MM.1S (cell line): ENCODE data around the gene ERBIN.

Experiments used
- DNase-seq: peaks from one replicate; pipeline ENCODE4 v3.0.0-alpha.2; 2015
- H2AFZ ChIP-seq: fragments of 300-600 bp; sonication (generic); 2 replicates; pipeline ENCODE4 v1.6.0; 2016; ENCODE audit warnings: antibody characterized with exemption, low read length
- H3F3A ChIP-seq: fragments of 300-600 bp; sonication (generic); 2 replicates; pipeline ENCODE4 v1.6.1; 2016; ENCODE audit warnings: mild to moderate bottlenecking, antibody characterized with exemption, low read length, moderate library complexity, mixed read lengths; ENCODE audit not compliant: insufficient read depth
- H3K27ac ChIP-seq: fragments of 300-600 bp; sonication (generic); 2 replicates; pipeline ENCODE4 v1.5.1; 2016; ENCODE audit warnings: mild to moderate bottlenecking, low read length
- H3K27me3 ChIP-seq: fragments of 300-600 bp; sonication (generic); replicated peaks from 2 replicates; pipeline ENCODE4 v1.6.0; 2016; ENCODE audit warnings: low read length; ENCODE audit not compliant: insufficient read depth
- H3K36me3 ChIP-seq: fragments of 300-600 bp; sonication (generic); replicated peaks from 2 replicates; pipeline ENCODE4 v1.6.1; 2016; ENCODE audit warnings: mild to moderate bottlenecking, low read length, mixed read lengths; ENCODE audit not compliant: insufficient read depth
- H3K4me1 ChIP-seq: fragments of 300-600 bp; sonication (generic); 2 replicates; pipeline ENCODE4 v1.6.1; 2016; ENCODE audit warnings: low read length, mixed read lengths
- H3K4me2 ChIP-seq: fragments of 300-600 bp; sonication (generic); 2 replicates; pipeline ENCODE4 v1.6.0; 2016; ENCODE audit warnings: low read depth, low read length
- H3K4me3 ChIP-seq: fragments of 300-600 bp; sonication (generic); 2 replicates; pipeline ENCODE4 v1.5.1; 2016; ENCODE audit warnings: low read length, mixed read lengths
- H3K79me2 ChIP-seq: fragments of 300-600 bp; sonication (generic); 2 replicates; pipeline ENCODE4 v1.6.1; 2016; ENCODE audit warnings: mixed run types, low read length, mixed read lengths
- H3K9ac ChIP-seq: fragments of 300-600 bp; sonication (generic); 2 replicates; pipeline ENCODE4 v1.6.1; 2016; ENCODE audit warnings: low read length, mixed read lengths
- H3K9me2 ChIP-seq: fragments of 300-600 bp; sonication (generic); replicated peaks from 2 replicates; pipeline ENCODE4 v1.6.1; 2016; ENCODE audit warnings: mild to moderate bottlenecking, low read length, mixed read lengths; ENCODE audit not compliant: insufficient read depth
- H3K9me3 ChIP-seq: fragments of 300-600 bp; sonication (generic); replicated peaks from 2 replicates; pipeline ENCODE4 v1.6.1; 2016; ENCODE audit warnings: mild to moderate bottlenecking, low read length, mixed read lengths; ENCODE audit not compliant: insufficient read depth
- H4K20me1 ChIP-seq: fragments of 300-600 bp; sonication (generic); 2 replicates; pipeline ENCODE4 v1.6.1; 2016; ENCODE audit warnings: mild to moderate bottlenecking, low read length, moderate library complexity, mixed read lengths; ENCODE audit not compliant: insufficient read depth
- CTCF ChIP-seq: fragments of 300-600 bp; sonication (generic); IDR thresholded peaks from 2 replicates; pipeline ENCODE4 v1.5.1; 2016; ENCODE audit warnings: antibody characterized with exemption, low read length, mixed read lengths
- EZH2 ChIP-seq: fragments of 300-600 bp; sonication (generic); optimal IDR thresholded peaks from 2 replicates; pipeline ENCODE3; 2017; ENCODE audit warnings: low read depth, mild to moderate bottlenecking, antibody characterized with exemption, low read length, mixed read lengths
- EZH2phosphoT487 ChIP-seq: fragments of 300-600 bp; sonication (generic); IDR thresholded peaks from 2 replicates; pipeline ENCODE4 v1.6.1; 2018; ENCODE audit warnings: antibody characterized with exemption, low read length

Gene ERBIN

GRCh38 chr5:65933295-65933694, 6.9 kb downstream of the ERBIN start:
- Histone ChIP-seq H3K4me1 (peaks cover 8% of the 10 kb centered on the region; the same call in 1 of the 2 replicates), H3K9ac (no peak overlapping the region), H4K20me1 (peaks cover 15% of the 10 kb centered on the region), H3K27ac (no peak overlapping the region), H3K9me2 (no peaks in the 10 kb centered on the region), H3F3A (peaks cover 4% of the 10 kb centered on the region; the same call in 1 of the 2 replicates), H3K9me3 (no peaks in the 10 kb centered on the region), H3K4me2 (no peak overlapping the region), H2AFZ (no peak overlapping the region), H3K27me3 (no peaks in the 10 kb centered on the region), H3K79me2 (peaks cover 100% of the 10 kb centered on the region), H3K36me3 (no peaks in the 10 kb centered on the region), H3K4me3 (no peak overlapping the region)
- no peak for TF ChIP-seq CTCF
- TF ChIP-seq EZH2, result no peak
- no peak for TF ChIP-seq EZH2phosphoT487
- no peak for DNase-seq

GRCh38 chr5:65938256-65938655, 11.9 kb downstream of the ERBIN start:
- Histone ChIP-seq H3F3A (peaks cover 4% of the 10 kb centered on the region; the same call in 1 of the 2 replicates), H3K4me3 (no peak overlapping the region), H3K36me3 (no peaks in the 10 kb centered on the region), H3K4me1 (peaks cover under 1% of the 10 kb centered on the region; the same call in 1 of the 2 replicates), H2AFZ (no peak overlapping the region), H3K27ac (no peak overlapping the region), H3K4me2 (no peak overlapping the region), H3K9me3 (no peaks in the 10 kb centered on the region), H3K9ac (no peak overlapping the region), H3K9me2 (no peaks in the 10 kb centered on the region), H3K27me3 (no peaks in the 10 kb centered on the region), H4K20me1 (peaks cover 11% of the 10 kb centered on the region; the same call in 1 of the 2 replicates), H3K79me2 (peaks cover 83% of the 10 kb centered on the region)
- TF ChIP-seq EZH2, result no peak
- TF ChIP-seq EZH2phosphoT487, result no peak
- no peak for TF ChIP-seq CTCF
- no peak for DNase-seq

- Histone ChIP-seq H3K4me1 (no peaks in the 10 kb centered on the region), H3K79me2 (peaks cover 83% of the 10 kb centered on the region), H3K9ac (no peak overlapping the region), H3K4me3 (no peak overlapping the region), H3K9me2 (no peaks in the 10 kb centered on the region), H3K4me2 (no peak overlapping the region), H4K20me1 (no peaks in the 10 kb centered on the region), H3F3A (no peaks in the 10 kb centered on the region), H2AFZ (no peak overlapping the region), H3K27me3 (no peaks in the 10 kb centered on the region), H3K9me3 (no peaks in the 10 kb centered on the region), H3K36me3 (no peaks in the 10 kb centered on the region), H3K27ac (no peak overlapping the region)
- TF ChIP-seq EZH2phosphoT487 (no peak), CTCF (no peak), EZH2 (no peak)
- DNase-seq, result no peak
Observed at GRCh38 chr5:65943771-65944170, 17.4 kb downstream of the ERBIN start.
